GM21423 (cell line): ENCODE data around the gene MTA2.
A peak's percentile ranks its signal among the peaks of the same experiment; 100 is the strongest.
"Not testable (repeated sequence)": the region's sequence is repeated elsewhere in the genome, so short reads cannot be mapped to it uniquely, and the experiment has no call there.

Source experiments
- ATAC-seq: cut with Tn5 transposase; IDR thresholded peaks from one replicate; pipeline ENCODE4 v1.9.1; 2021; ENCODE audit warnings: mild to moderate bottlenecking, moderate library complexity; ENCODE audit not compliant: unreplicated experiment

MTA2 gene

DNA sequence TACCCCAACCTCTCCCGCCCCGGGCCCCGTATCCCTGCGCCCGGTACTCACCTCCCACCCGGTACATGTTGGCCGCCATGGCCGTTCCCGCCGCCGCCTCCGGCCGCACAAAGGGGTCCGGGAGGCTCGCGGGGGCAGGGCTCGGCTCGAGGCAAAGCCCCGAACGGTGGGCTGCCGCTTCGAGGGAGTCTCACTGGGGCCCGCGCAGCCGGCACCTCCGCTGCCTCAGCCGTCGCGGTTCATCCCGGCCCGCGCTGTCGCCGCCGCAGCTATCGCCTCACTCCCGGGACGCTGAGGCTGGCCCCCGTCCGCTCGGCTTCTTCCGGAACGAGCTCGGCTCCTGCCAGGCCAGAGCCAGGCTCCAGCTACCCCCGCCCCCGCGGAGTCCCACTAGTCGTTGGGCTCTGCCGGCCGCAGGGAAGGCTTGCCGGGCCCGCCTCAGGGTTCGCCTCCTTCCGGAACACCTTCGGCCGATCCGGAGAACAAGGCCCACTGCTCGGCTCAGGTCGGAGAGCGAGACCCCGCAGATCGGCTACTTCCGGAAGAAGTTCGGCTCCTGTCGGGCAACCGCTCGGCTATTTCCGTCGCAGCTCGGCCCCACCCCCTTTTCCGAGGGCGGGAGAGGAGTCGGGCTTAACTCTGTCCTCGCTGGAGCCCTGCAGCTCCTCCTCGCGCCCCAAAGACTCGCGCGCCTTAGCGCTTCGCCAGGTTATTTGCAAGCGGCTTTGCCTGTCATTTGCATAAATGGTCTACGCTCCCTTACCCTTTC is at the start of gene MTA2:
Gene MTA2 (minus strand): TSS at position 494 of the 769 bp plus-strand sequence. CDS start 415 bp downstream, at position 79.
- ATAC-seq = peak; percentile 72

DNA sequence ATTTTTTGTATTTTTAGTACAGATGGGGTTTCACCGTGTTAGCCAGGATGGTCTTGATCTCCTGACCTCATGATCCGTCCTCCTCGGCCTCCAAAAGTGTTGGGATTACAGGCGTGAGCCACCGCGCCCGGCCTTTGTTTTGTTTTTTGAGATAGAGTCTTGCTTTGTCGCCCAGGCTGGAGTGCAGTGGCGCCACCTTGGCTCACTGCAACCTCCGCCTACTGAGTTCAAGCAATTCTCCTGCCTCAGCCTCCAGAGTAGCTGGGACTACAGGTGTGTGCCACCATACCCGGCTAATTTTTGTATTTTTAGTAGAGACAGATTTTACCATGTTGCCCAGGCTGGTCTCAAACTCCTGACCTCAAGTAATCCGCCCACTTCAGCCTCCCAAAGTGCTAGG is 48.6 kb upstream of the MTA2 start:
- ATAC-seq = not testable (repeated sequence)

DNA sequence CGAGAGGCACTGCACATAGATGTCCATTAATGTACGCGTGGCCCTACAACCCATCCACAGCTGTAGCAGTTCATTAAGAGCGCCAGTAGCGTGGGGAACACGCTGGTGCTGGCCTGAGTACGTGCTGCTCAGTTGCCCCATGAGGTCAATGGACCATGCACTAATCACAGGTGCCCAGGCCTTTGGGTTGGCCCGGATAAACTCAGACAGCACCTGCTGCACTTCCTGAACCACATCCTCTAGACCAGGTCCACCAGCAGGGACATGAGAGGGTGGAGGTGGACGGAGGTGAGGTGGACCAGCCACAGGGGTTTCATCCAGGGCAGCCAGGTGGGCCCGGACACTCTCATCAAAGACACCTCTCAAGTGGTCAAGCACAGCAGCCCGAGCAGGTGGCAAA is 47.8 kb upstream of the MTA2 start:
- no peak for ATAC-seq

DNA sequence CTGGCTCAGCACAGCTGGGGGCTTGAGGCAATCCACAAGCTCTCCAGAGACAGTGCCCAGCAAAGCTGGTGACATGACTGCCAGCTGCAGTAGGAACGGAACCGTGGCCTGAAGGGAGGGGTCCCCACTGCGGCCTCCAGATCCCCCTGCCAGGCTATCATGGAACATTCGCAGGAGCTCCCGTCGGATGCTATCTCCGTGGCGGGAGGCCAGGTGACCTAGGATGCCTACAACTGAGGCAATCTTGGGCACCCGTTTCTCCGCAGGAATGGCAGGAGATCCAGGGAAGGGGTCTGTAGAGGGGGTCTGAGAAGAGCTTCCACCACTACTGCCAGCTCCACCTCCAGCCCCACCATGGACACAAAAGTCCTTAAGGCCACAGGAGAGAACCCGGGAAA is 47.3 kb upstream of the MTA2 start:
- no peak for ATAC-seq

DNA sequence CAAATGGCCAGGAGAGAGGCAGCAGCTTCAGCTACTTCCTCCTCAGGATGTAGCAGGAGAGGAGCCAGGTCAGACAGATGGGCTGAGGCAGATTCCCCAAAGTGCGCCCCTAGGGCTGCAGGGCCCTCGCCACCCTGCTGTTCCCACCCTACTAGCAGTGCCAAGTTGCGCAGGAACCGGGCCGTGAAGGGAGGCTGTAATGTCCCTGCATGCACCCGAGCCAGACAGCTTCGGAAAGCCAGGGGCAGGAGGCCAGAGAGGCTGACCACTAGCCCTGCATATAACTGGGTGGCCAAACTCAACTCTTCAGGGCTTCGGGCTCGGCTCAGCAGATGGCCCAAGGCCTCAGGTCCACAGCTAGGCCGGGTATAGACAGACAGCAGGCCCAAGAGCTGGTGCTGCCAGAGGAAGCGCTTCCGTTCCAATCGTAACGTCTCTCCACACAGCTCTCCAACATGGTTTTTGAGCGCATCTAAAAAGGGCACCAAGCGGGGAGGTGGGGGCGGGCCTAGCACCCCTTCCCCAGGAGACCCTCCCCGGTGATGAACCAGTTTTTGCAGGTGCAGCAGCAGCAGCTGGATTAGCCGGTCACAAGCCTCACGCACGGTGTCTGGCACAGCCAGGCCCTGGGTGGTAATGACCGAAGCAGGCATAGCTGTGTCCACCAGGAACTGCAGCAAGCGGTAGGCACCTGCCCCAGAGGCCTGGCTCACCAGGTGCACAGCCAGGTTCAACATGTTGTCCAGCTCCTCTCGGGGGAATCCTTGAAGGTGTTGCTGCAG is 46.7 kb upstream of the MTA2 start:
- no peak for ATAC-seq

DNA sequence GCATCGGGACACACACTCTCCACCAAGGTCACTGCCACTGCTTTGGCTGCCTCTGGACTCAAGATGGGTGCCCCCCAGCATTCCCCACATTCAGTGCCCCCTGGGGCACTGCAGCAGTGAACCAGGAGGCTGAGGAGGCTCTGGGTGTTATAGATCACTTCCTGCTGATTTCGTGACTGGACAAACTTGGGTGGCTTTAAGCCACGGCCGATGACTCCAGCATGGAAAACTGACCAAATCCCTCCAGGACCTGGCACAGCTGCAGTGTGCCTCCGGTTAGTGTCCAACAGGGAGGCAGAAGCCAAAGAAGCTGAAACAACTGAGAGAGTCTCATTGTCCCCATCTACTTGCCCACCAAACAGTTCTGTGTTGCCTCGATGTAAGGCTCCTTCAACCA is 45.9 kb upstream of the MTA2 start:
- ATAC-seq = no peak

DNA sequence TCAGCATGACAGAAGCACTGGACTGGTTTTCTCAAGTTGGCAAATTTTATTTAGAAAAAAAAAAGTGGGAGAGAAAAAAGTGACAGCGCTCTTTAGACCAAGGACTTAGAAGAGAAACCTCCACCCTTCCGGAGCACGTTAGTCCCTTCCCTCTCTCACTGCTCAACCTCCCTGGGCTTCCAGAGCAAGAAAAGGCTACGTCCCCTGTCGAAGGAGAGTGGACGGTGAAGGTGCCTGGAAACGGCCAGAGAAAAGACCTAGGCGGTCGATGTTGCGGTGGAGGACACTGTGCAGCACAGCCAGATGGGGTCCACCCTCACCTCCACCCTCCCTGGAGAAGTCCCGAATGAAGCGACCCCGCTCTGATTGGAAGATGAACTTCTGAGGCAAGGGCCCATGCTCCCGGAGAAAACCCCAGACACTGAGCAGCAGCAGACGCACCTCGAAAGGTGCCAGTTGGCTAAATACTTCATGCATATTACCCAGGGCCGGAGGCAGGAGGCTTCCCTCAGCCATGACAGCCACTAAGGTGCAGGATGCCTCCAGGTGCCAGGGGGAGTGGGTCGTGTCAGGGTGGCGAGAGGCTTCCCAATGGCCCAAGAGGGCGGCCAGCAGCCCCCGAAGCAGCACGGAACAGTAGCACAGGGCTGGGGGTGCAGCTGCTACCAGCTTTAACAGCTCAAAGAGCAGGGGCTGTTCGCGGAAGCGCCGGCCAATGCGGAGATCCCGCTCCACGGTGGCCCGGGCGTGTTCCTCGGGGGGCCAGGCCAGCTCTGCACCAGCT is 45.4 kb upstream of the MTA2 start:
- ATAC-seq = no peak

DNA sequence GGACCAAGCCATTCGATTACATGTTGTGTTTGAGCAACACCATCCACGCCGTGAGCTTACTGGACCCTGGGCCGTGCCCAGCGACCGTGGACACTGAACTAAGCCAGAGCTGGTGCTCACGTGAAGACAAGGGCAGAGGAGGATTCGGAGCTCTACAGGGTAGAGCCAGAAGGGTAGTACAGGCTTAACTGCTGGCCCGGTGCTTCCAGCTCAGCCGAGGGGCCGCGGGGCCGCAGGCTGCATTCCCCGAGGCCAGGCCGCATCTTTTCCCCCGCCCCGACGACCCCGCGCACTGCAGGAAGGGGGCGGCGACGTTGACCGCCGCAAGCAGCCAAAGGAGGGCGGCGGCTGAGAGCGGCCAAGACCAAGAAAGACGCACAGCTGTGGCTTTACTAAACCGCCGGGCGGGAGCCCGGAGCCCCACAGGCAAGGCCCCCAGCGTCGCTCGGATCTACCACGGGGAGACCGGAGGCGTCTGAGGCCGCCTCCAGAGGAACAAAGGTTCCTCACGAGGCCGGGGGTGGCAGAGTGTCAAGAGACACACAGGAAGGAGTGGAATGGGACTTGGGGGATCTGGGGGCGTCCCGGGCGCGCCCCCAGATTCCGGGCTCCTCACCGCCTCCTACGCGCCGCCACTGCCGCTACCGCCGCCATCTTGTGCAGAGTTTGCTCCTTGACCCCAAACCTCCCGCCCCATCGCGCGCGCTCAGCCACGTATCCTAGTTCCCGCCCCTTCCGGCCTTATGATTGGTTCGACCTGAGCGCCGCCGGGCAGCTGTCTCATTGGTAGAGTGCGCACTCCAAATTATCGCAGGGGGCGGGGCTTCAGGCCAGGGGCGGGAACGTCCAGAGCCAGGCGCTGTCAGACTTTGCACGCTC is 44.5 kb upstream of the MTA2 start, which contains the start of gene GANAB:
Gene GANAB (minus strand): TSS at position 668 of the 879 bp plus-strand sequence. CDS start 14 bp downstream, at position 654.
- ATAC-seq = peak; percentile 94

DNA sequence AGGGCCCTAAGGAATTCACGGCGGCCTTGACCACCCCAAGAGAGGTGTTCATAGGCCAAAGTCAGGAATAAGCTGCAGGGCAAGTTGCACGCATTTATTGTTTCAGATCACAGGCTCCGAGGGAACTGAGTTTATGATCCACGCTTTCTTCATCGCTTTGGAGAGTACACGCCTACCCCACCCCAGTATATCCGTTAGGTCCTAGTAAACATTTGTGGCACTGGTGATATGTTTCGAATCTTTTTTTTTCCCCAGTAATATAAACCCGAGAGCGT is 43.9 kb upstream of the MTA2 start:
- ATAC-seq = peak; percentile 2

DNA sequence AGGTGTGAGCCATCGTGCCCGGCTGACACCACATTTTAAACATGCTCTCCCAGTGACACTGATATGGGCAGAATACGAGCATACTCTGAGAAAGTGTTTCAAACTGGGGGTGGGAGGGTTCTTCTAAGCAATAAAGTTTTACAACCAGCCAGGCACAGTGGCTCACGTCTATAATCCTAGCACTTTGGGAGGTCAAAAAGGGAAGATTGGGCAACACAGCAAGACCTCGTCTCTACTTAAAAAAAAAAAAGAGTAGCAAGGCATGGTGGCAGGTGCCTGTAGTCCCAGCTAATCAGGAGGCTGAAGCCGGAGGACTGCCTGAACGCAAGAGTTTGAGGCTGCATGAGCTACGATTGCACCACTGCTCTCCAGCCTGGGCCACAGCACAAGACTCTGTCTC is 42.6 kb upstream of the MTA2 start:
- ATAC-seq = no peak

DNA sequence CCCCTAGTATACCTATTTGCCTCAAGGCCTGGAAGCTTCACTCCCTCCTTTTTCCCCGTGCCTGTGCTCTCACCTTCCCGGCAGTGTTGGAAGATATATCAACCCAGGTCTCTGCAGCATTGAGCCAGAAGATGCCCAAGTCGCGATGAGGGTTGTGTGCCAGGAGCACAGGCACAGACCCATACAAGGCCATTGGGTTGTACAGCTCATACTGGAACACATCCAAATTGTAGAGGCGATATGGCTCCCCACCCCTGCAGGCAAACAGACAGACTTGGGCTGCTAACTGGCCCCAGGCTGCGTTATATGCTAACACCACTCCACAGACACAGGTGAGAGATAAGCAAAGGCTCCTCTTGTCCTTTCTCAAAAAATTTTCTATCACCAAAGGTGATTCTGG is 30.8 kb upstream of the MTA2 start:
- no peak for ATAC-seq

DNA sequence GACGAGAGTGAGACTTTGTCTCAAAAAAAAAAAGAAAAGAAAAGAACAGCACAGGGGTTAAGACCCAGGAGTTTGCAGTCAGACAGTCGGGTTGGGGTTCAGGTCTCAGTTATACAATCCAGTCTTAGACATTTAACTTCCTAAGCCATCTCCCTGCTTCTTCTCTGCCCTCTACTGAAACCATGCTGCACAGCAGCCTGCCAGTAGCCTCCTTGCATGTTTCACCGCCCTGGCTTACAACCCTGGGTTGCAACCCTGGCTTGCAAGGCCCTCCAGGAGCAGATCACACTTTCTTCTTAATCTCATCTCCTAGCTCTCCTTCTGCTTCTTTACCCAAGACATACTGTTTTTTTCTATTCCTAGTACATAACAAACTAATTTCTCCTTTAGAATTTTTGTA is 26.0 kb upstream of the MTA2 start:
- ATAC-seq = no peak

DNA sequence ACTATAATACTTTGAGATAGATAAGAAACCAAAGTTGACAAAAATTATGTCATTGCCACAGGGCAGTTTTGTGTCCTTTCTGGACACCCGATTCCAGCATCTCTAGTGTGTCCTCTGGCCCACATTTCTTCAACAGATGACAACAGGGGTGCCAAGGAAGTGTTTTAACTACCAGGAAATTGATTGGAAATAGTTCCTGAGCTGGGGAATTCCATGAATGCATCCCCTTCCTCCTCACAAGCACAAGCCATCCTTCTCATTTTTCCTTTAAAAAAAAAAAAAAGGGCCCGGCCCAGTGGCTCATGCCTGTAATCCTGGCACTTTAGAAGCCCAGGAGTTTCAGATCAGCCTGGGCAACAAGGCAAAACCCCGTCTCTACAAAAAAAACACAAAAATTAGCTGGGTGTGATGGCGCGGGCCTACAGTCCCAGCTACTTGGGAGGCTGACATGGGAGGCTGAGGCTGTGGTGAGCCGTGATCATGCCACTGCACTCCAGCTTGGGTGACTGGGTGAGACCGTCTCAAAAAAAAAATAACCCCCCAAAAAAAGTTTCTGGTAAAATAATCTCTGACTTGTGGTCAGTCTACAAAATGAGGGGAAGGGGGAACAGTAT is 20.9 kb upstream of the MTA2 start:
- no peak for ATAC-seq

DNA sequence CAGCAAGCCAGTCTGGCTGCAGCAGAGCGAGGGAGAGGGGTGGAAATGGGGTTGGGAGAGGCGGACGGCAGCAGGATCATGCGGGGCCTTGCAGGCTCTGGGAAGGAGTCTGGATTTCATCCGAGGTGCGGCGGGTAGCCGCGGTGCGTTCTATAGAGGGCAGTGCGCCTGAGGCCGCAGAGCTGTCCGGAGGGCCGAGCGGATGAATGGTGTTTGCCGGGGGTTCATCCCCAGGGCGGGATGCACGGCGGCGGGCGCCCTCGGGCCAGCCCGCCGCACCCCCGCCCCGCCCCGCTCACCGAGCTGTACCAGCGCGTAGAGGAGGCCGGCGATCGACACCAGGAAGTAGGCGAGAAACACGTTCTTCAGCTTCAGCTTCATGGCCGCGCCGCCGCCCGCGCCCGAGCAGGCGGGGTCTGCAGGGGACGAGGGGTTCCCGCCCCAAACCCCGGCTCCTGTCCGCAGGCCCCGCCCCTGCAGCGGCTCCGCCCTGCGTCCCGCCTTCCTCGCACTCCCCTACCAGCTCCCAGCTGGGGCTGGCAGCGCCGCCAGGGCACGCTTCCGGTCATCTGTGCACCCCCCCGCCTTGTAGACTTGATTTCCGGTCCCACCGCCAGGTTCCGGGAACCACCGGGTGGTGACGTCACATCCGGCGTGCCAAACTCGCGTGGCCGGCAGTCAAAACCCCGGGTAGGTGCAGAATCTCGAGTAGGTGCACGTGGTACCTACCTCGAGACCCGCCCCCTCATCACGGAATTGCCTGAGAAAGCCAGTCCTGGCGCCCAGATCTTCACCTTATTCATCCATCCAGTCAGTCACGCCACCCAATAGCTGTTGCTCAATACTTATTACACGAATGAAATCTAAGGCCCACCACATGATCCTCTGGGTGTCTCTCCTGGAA is 20.2 kb upstream of the MTA2 start, which contains the start of gene B3GAT3:
Gene B3GAT3 (minus strand): TSS at position 420 of the 904 bp plus-strand sequence. CDS start 39 bp downstream, at position 381.
- peak; percentile 91 for ATAC-seq

DNA sequence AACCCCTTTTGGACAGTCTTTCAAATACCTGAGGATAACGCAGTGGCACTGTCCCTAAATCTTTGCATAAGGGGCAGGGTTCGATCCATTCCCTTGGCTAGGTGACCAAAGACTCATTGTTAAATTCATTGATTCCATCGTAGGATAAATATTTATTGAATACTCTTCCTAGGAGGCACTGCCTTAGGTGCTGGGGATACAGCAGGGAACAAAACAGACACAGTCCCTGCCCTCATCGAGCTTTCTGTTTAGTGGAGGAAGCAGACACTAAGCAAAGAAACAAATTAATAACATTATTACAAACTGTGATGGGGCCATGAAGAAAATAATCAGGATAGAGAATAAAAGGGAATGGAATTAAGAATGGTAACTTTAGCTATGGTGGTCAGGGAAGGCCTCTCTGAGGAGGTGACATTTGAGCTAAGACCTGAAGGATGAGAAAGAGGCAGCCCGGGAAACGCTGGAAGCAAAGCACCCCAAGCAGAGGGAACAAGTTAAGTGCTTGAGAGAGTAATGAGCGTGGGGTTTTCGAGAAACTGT is 19.4 kb upstream of the MTA2 start:
- no peak for ATAC-seq

DNA sequence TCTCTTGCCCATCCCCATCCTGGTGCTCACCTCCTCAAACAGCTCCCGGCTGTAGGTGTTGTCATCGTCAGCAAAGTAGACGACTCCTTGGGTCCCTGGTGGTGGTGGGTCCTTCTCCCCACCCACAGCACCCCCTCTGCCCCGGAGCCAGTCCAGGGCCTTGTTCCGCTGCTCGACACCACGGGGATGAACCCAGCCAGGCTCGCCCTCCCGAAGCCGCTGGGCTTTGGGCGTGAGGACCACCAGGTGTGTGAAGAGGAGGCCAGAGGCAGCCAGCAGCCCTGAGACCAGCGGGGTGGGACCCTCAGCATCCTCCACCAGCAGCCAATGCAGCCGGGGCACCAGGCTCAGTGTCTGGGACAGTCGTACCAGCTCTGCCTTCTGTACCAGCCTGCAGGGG is 15.3 kb upstream of the MTA2 start:
- ATAC-seq = not testable (repeated sequence)

DNA sequence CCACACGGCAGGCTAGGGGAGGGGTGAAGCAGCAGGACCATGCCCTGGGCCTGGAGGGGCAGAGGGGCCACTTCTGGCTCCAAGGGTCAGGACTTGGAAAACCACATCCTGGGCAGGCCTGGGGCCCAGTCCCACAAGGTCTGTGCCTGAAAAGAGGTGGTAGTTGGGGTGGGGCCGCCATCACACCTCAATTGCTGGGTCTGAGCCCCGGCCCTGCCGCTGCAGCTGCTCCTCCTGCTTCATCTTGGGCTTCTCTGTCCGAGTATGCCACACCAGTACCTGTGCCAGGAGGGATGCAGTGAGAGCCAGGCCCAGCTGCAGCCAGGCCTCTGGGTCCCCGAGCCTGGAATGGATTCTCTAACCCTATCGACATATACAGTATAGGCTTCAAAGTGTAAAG is 13.9 kb upstream of the MTA2 start:
- ATAC-seq = no peak

DNA sequence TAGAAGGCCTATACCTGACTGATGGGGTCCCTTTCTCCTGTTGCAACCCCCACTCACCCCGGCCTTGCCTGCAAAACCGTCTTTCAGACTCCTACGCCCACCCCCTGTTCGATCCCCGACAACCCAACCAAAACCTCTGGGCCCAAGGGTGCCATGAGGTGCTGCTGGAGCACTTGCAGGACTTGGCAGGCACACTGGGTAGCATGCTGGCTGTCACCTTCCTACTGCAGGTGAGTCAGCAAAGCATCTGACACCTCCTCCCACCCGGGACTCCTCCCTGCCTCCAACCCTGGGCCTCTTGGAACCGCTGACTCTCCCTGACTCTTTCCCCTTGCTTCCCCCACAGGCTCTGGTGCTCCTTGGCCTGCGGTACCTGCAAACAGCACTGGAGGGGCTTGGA is 12.6 kb upstream of the MTA2 start:
- ATAC-seq = no peak

DNA sequence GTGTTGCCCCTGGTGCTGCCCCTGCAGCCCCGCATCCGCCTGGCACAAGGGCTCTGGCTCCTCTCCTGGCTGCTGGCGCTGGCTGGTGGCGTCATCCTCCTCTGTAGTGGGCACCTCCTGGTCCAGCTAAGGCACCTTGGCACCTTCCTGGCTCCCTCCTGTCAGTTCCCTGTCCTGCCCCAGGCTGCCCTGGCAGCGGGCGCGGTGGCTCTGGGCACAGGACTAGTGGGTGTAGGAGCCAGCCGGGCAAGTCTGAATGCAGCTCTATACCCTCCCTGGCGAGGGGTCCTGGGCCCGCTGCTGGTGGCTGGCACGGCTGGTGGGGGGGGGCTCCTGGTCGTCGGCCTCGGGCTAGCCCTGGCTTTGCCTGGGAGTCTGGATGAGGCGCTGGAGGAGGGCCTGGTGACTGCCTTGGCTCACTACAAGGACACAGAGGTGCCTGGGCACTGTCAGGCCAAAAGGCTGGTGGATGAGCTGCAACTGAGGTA is 11.7 kb upstream of the MTA2 start:
- no peak for ATAC-seq
